GM21526 (cell line): ENCODE data around the gene ART4.

Experiments used
- ATAC-seq: cut with Tn5 transposase; IDR thresholded peaks from one replicate; pipeline ENCODE4 v1.9.1; 2021; ENCODE audit warnings: moderate library complexity; ENCODE audit not compliant: unreplicated experiment, low FRiP score

ART4 gene

GRCh38 chr12:14853961-14854360 lies 10.6 kb upstream of the ART4 start:
- no peak for ATAC-seq

- ATAC-seq = no peak
Observed at GRCh38 chr12:14852880-14853279, 9.6 kb upstream of the ART4 start.

DNA sequence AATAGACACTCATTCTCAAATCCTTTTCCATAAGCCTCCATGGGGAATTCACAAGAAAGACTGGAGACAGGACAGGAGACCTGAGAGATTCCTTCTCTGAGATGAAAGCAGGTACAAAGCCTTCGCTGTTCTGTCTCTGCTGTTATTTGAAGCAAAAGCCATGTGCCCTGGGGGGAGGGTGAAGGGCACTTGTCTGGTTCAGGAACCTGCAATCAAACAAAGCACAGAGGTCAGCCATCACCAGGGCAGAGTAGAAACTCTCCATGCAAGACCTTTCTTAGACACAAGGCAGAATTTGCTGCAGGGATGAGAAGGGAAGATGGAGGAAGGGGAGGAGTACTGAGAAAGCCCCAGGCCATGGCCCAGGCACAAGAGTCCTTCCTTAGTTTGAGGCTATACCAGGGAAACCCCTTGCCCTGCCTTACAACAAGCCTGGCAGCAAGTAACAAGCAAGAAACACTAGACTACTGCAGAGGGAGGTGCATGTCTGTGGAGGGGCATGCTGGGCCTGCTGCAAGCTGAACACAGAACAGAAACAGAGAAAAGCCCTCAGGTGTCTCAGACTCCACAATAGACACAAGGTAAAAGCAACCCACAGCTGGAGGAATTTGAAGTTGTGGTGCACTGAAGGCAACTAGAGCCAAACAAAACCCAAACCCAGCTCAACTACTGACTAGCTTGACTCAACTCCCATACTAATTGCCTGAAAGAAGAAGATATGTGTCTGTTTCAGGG lies 7.8 kb upstream of the ART4 start:
- ATAC-seq = peak; percentile 77

DNA sequence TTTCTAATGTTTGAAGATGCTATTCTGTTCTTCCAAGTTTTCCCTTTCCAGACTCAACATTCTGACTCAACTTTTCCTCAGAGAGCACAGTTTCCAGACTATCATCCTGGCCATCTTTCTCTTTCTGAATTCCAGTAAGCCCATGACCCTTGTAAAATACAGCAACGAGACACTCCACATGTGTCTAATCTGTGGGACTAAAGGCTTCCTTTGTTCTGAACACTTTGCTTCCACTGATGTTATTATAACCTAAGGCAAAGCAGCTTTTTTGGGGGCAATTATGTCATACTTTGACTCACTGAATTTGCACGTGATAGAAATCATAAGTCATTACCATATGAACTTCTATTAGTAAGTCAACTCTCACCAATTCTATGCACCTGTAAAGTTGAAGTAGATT lies 6.3 kb upstream of the ART4 start:
- no peak for ATAC-seq

- no peak for ATAC-seq
Observed at GRCh38 chr12:14846876-14847580, 3.7 kb upstream of the ART4 start.

- no peak for ATAC-seq
Observed at GRCh38 chr12:14846042-14846587, 2.8 kb upstream of the ART4 start.

- no peak for ATAC-seq
Observed at GRCh38 chr12:14845350-14845750, 2.0 kb upstream of the ART4 start.

DNA sequence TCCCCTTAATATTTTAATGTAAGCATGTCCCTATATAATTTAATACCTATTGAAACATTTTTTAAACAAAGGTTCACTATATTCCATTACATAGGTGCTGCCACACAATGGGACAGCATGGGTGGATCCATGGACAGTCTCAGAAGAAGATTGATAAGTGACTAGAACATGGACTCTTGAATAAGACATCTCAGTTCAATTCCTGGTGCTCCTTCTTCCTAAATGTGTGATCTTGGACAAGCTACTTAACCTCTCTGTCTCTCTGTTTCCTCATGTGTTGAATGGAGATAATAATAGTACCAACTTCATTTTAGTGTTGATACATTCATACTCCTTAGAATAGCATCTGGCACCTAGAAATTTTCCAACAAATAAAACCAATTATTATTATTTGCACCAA lies 1.1 kb upstream of the ART4 start:
- no peak for ATAC-seq

- ATAC-seq = no peak
Observed at GRCh38 chr12:14842315-14842714, 1.0 kb downstream of the ART4 start.

- ATAC-seq = no peak
Observed at GRCh38 chr12:14841761-14842160, 1.6 kb downstream of the ART4 start.

GRCh38 chr12:14840616-14841015 lies 2.7 kb downstream of the ART4 start:
- no peak for ATAC-seq

- no peak for ATAC-seq
Observed at GRCh38 chr12:14839262-14839661, 4.1 kb downstream of the ART4 start.

DNA sequence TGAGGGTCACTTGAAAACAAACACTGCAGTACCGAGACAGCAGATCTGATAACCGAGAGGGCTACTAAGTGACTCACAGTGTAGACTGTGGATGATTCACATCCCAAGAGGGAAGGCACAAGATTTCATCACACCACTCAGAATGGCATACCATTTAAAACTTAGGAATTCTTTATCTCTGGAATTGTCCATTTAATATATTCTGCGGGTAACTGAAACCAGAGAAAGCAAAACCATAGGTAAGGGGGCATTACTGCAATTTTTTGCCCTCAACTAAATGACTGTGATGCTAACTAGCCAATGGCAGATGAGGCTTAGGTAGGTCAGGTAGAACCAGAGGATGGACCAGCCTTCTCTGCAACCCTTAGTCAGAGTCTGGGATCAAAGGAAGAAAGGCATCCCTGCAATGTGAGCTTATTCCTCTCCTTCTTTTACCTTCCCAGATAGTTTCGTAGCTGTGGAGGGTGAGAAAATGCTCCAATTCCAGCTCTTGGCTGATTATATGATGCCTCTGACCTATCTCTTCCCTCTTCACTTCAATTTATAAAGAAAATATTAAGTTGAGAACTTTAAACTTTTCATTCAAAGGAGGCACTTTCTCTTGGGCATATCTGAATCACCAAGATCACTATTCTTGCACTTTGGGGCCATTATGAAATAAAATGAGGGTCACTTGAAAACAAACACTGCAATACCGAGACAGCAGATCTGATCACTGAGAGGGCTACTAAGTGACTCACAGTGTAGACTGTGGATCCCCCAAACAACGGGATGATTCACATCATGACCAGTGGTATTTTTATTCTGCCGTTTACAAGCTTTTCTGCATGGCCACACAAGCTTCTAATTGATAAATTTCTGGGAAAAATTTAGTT lies 6.8 kb downstream of the ART4 start:
- no peak for ATAC-seq

DNA sequence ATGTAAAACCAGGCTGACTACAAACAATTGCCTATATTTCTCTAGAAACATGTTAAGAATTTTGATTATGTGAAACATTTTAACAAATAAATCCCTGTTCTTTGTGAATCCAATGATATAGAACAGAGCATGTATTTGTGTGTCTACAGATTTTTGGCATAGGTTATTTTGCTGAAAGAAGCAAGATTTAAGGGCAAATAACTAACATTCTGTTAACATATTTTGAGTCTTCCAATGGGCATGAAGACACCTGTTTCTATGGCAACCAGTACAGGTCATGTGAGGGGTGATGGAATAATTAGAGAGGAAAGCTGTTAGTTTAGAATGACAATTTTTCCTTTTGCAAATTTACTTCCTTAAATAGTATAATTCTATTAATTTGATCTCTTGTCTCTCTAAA lies 8.8 kb downstream of the ART4 start:
- no peak for ATAC-seq

DNA sequence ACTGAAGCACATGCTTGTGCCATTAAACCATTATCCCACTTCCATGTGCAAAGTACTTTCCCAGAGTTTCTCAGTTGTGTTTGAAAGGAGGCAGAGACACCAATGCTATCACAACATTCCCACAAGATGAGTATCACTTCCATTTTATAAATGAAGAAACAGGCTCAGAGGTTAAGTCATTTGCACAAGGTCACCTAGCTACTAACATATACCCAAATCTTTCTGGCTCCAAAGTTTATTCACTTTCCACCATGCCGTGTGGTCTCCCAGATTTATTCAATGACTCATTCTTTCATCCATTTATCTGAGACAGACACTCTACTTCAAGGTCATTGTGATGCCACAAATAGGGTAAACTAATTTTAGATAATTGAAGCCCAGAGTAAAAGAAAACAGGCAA lies 9.4 kb downstream of the ART4 start:
- ATAC-seq = no peak

DNA sequence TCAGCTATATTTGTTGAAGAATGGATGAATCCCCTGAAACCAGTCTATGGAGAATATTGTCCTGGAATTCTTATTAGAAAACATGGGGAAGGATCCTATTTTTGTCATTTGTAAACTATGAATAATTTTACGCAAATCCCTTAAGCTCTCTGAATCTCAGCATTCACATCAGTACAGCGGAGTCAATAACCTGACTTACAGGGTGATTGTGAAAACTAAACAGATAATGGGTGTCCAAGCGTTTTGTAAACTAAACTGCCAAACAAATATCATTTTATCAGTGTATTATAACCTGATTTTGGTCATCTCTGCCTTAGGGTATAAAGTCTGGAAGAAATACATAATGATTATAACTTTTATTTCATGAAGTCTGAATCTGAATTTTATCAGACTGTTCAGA lies 10.0 kb downstream of the ART4 start:
- no peak for ATAC-seq

DNA sequence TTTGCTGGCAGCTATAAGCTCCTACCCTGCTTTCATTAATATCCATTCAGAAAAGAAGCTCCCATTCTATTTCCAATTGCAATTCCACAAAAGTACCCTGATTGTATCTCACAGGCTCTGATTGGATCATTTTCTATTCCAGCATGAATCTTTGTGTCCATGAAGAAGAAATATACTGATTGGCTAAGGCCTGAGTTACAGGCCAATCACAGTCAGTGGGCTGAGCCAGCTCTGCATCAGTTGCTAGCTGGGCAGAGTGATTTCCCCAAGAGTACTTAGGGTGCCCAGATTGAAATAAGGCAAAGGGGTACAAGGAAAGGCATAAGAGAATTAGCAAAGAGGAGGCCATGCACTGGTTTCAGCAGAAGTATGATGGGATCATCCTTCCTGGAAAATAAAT lies 14.4 kb downstream of the ART4 start:
- ATAC-seq = peak; percentile 81

DNA sequence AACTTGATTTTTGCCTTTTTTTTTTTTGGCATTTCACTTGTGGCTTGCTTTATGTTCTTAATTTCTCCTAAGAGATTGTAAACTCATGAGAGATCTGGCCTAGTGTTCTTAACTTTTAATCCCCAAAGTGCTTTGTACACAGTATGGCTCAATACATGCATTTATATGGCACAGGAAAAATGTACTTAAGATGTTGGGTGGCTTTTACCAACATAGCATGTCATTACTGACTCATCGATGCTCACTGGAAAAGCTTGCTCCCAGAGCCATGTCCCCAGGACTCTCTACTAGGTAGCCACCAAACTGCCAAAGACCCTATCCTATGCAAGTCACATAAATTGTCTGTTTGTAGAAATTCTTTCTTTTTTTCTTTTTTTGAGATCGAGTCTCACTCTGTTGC lies 16.3 kb downstream of the ART4 start:
- ATAC-seq = no peak

- no peak for ATAC-seq
Observed at GRCh38 chr12:14826491-14826890, 16.8 kb downstream of the ART4 start.

DNA sequence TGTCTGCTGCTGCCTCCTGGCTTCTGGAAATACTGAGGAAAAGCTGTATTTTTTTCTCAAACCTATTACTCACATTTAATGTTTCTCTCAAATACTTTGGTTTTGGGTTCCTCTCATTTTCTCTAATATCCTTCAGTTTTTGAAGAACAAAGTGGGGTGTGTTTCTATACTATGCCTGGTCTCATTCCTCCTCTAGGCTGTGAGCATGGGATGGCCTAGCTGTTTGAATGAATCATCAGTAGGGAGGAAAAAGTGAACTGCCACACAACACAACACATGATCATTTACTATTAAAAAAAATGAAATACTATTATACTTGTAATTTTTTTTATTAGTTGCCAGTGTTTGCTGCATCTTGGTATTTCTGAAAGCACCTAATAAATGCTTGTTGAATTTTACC lies 18.1 kb downstream of the ART4 start:
- no peak for ATAC-seq

DNA sequence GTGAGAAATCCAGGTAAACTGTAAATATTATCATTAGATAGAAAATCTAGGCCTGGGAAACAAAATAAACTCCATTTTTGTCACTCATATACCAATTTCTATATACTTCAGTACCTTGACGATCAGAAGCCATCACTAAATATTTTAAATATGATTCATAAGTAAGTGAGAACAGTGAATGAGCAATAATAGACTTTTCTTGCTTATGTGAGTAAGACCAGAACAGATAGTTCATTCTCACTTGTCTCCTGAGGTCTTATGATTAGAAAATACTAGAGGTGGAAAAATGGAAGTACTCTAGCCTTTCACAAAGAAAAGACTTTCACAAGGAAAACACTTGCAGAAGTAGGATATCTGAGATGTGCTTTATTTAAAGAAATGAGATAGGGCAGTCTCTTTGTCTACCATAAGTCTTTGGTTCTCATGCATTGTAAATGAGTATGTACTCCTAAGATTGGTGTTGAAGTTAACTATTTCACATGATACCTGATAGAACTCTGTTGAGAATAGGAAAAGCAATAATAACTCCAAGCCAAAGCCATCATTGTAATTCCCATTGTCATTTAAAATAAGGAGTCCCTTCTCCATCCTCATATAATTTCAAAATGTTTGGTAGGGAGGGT lies 19.2 kb downstream of the ART4 start:
- ATAC-seq = no peak
